ENCODE results near the gene AMFR. TPM values are rescaled to one million over a fixed set of nuclear protein-coding genes. Genes with fewer than 3 reads are reported as not detected.

The AMFR gene
- total RNA-seq, 1 experiment from 2014 or later, result 48.1 TPM

GRCh38 chr16:56373003-56373402 lies 52.3 kb downstream of the AMFR start:
- H3K27ac ChIP-seq (ENCODE audit: low read depth, low read length, poor library complexity, severe bottlenecking), result no peak overlapping the region
- DNase-seq (ENCODE audit: low spot score), result no peak
- H3K4me1 ChIP-seq (ENCODE audit: insufficient read depth, low read length, poor library complexity, severe bottlenecking), result no peaks in the 10 kb centered on the region
- H3K4me3 ChIP-seq (ENCODE audit: low read depth, low read length, poor library complexity, severe bottlenecking), result no peak overlapping the region
- H3K27me3 ChIP-seq (replicated peaks; ENCODE audit: insufficient read depth, low read depth, low read length, poor library complexity), result no peaks in the 10 kb centered on the region
- no TSS peak for BruUV-seq (replicated peaks)
- peaks cover 4% of the 10 kb centered on the region for H3K36me3 ChIP-seq (ENCODE audit: insufficient read depth, low read length, poor library complexity, severe bottlenecking)
- H3K9me3 ChIP-seq (ENCODE audit: low read depth, low read length, poor library complexity, severe bottlenecking), result no peaks in the 10 kb centered on the region
- intact Hi-C loops (cut with micrococcal nuclease; ENCODE audit: unreplicated experiment), result no loop called here
- ChIA-PET CTCF (no interaction called here), POLR2A (ENCODE audit: low non-redundant PET) (no interaction called here)
- TF ChIP-seq EZH2 (IDR thresholded peaks at IDR 0.05; ENCODE audit: borderline replicate concordance, low read depth, low read length, poor library complexity, severe bottlenecking) (no peak), CTCF (conservative IDR thresholded peaks at IDR 0.05; ENCODE audit: low read depth, low read length) (no peak)

GRCh38 chr16:56372013-56372634 lies 53.2 kb downstream of the AMFR start:
- H3K9me3 ChIP-seq (ENCODE audit: low read depth, low read length, poor library complexity, severe bottlenecking), result no peaks in the 10 kb centered on the region
- H3K27me3 ChIP-seq (replicated peaks; ENCODE audit: insufficient read depth, low read depth, low read length, poor library complexity), result no peaks in the 10 kb centered on the region
- peaks cover 4% of the 10 kb centered on the region for H3K36me3 ChIP-seq (ENCODE audit: insufficient read depth, low read length, poor library complexity, severe bottlenecking)
- no peak overlapping the region for H3K4me3 ChIP-seq (ENCODE audit: low read depth, low read length, poor library complexity, severe bottlenecking)
- no peak for TF ChIP-seq CTCF (conservative IDR thresholded peaks at IDR 0.05; ENCODE audit: low read depth, low read length)
- no peak for TF ChIP-seq EZH2 (IDR thresholded peaks at IDR 0.05; ENCODE audit: borderline replicate concordance, low read depth, low read length, poor library complexity, severe bottlenecking)
- CTCF ChIA-PET, result no interaction called here
- no peaks in the 10 kb centered on the region for H3K4me1 ChIP-seq (ENCODE audit: insufficient read depth, low read length, poor library complexity, severe bottlenecking)
- intact Hi-C loops (cut with micrococcal nuclease; ENCODE audit: unreplicated experiment), result no loop called here
- POLR2A ChIA-PET (ENCODE audit: low non-redundant PET), result interaction anchor here (0.7 kb wide), 1 partner anchor 73 kb away, joined by 4 read pairs; no protein-coding TSS in a partner anchor
- H3K27ac ChIP-seq (ENCODE audit: low read depth, low read length, poor library complexity, severe bottlenecking), result no peak overlapping the region
- no peak for DNase-seq (ENCODE audit: low spot score)
- BruUV-seq (replicated peaks), result no TSS peak

GRCh38 chr16:56371660-56371937 lies 53.7 kb downstream of the AMFR start:
- H3K27me3 ChIP-seq (replicated peaks; ENCODE audit: insufficient read depth, low read depth, low read length, poor library complexity), result no peaks in the 10 kb centered on the region
- H3K27ac ChIP-seq (ENCODE audit: low read depth, low read length, poor library complexity, severe bottlenecking), result no peak overlapping the region
- H3K4me1 ChIP-seq (ENCODE audit: insufficient read depth, low read length, poor library complexity, severe bottlenecking), result no peaks in the 10 kb centered on the region
- intact Hi-C loops (cut with micrococcal nuclease; ENCODE audit: unreplicated experiment), result no loop called here
- no peak for TF ChIP-seq EZH2 (IDR thresholded peaks at IDR 0.05; ENCODE audit: borderline replicate concordance, low read depth, low read length, poor library complexity, severe bottlenecking)
- TF ChIP-seq CTCF (conservative IDR thresholded peaks at IDR 0.05; ENCODE audit: low read depth, low read length), result no peak
- no peak for DNase-seq (ENCODE audit: low spot score)
- H3K36me3 ChIP-seq (ENCODE audit: insufficient read depth, low read length, poor library complexity, severe bottlenecking), result peaks cover 4% of the 10 kb centered on the region
- H3K4me3 ChIP-seq (ENCODE audit: low read depth, low read length, poor library complexity, severe bottlenecking), result no peak overlapping the region
- POLR2A ChIA-PET (ENCODE audit: low non-redundant PET), result no interaction called here
- no TSS peak for BruUV-seq (replicated peaks)
- no peaks in the 10 kb centered on the region for H3K9me3 ChIP-seq (ENCODE audit: low read depth, low read length, poor library complexity, severe bottlenecking)
- CTCF ChIA-PET, result no interaction called here
